C4-2B (cell line): ENCODE results near the gene TESK1.

ENCODE experiments used
- ZFX ChIP-seq: fragments of 450-650 bp; IDR thresholded peaks from 2 replicates; pipeline ENCODE4 v1.6.1; 2017
- TF ChIP-seq, protein P1 (sequence below): fragments of 450-650 bp; conservative IDR thresholded peaks from 2 replicates; pipeline ENCODE4 v1.5.1; 2017; ENCODE audit warnings: mild to moderate bottlenecking

GRCh38 chr9:35618854-35619799, 14.1 kb downstream of the TESK1 start:
- TF ChIP-seq, protein P1, sequence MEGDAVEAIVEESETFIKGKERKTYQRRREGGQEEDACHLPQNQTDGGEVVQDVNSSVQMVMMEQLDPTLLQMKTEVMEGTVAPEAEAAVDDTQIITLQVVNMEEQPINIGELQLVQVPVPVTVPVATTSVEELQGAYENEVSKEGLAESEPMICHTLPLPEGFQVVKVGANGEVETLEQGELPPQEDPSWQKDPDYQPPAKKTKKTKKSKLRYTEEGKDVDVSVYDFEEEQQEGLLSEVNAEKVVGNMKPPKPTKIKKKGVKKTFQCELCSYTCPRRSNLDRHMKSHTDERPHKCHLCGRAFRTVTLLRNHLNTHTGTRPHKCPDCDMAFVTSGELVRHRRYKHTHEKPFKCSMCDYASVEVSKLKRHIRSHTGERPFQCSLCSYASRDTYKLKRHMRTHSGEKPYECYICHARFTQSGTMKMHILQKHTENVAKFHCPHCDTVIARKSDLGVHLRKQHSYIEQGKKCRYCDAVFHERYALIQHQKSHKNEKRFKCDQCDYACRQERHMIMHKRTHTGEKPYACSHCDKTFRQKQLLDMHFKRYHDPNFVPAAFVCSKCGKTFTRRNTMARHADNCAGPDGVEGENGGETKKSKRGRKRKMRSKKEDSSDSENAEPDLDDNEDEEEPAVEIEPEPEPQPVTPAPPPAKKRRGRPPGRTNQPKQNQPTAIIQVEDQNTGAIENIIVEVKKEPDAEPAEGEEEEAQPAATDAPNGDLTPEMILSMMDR, result no peak
- no peak for TF ChIP-seq ZFX
